GM06990 (cell line): ENCODE data around the gene CPED1.
"Not testable (repeated sequence)": the region's sequence is repeated elsewhere in the genome, so short reads cannot be mapped to it uniquely, and the experiment has no call there.

Experiments
- DNase-seq: peaks from one replicate; pipeline ENCODE4 v3.0.0-alpha.2; 2011; ENCODE audit not compliant: insufficient read length; ENCODE audit errors: extremely low read depth
- H3K27me3 ChIP-seq: replicated peaks from 2 replicates; pipeline ENCODE4 v1.6.0; 2011; ENCODE audit warnings: low read length; ENCODE audit not compliant: control insufficient read depth, insufficient read depth
- H3K36me3 ChIP-seq: 2 replicates; pipeline ENCODE4 v1.5.1; 2011; ENCODE audit warnings: low read length; ENCODE audit not compliant: control insufficient read depth, insufficient read depth
- H3K4me3 ChIP-seq: replicated peaks from 2 replicates; pipeline ENCODE4 v1.5.1; 2011; ENCODE audit warnings: low read depth, mild to moderate bottlenecking, control low read depth, low read length
- TF ChIP-seq, protein P1 (sequence below): IDR thresholded peaks from 2 replicates; pipeline ENCODE4 v1.5.1; 2011; ENCODE audit warnings: low read length, control low read depth, mild to moderate bottlenecking, inconsistent platforms; ENCODE audit not compliant: insufficient read depth, poor library complexity, severe bottlenecking

The CPED1 gene

GRCh38 chr7:120981117-120981516 is 7.4 kb upstream of the CPED1 start:
- DNase-seq, result no peak
- H3K4me3 ChIP-seq, result no peak overlapping the region
- H3K36me3 ChIP-seq, result no peaks in the 10 kb centered on the region
- TF ChIP-seq, protein P1, sequence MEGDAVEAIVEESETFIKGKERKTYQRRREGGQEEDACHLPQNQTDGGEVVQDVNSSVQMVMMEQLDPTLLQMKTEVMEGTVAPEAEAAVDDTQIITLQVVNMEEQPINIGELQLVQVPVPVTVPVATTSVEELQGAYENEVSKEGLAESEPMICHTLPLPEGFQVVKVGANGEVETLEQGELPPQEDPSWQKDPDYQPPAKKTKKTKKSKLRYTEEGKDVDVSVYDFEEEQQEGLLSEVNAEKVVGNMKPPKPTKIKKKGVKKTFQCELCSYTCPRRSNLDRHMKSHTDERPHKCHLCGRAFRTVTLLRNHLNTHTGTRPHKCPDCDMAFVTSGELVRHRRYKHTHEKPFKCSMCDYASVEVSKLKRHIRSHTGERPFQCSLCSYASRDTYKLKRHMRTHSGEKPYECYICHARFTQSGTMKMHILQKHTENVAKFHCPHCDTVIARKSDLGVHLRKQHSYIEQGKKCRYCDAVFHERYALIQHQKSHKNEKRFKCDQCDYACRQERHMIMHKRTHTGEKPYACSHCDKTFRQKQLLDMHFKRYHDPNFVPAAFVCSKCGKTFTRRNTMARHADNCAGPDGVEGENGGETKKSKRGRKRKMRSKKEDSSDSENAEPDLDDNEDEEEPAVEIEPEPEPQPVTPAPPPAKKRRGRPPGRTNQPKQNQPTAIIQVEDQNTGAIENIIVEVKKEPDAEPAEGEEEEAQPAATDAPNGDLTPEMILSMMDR, result no peak
- no peaks in the 10 kb centered on the region for H3K27me3 ChIP-seq

- TF ChIP-seq, protein P1, result no peak
- DNase-seq, result no peak
- no peak overlapping the region for H3K4me3 ChIP-seq
- H3K27me3 ChIP-seq, result no peaks in the 10 kb centered on the region
- H3K36me3 ChIP-seq, result no peaks in the 10 kb centered on the region
These were observed 6.5 kb upstream of the CPED1 start for GRCh38 chr7:120981888-120982615.

DNA sequence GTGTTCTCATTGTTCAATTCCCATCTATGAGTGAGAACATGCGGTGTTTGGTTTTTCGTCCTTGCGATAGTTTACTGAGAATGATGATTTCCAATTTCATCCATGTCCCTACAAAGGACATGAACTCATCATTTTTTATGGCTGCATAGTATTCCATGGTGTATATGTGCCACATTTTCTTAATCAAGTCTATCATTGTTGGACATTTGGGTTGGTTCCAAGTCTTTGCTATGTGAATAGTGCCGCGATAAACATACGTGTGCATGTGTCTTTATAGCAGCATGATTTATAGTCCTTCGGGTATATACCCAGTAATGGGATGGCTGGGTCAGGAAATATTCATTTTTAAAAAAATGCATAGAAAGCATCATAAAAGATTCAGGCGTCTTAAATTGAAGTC is 4.9 kb upstream of the CPED1 start:
- not testable (repeated sequence) for DNase-seq, H3K27me3 ChIP-seq, H3K4me3 ChIP-seq, H3K36me3 ChIP-seq

- Histone ChIP-seq H3K27me3 (peaks cover under 1% of the 10 kb centered on the region; the same call in 1 of the 2 replicates), H3K36me3 (no peaks in the 10 kb centered on the region), H3K4me3 (no peak overlapping the region)
- DNase-seq, result no peak
- TF ChIP-seq, protein P1, result no peak
These were observed 4.1 kb upstream of the CPED1 start for GRCh38 chr7:120984406-120984805.

DNA sequence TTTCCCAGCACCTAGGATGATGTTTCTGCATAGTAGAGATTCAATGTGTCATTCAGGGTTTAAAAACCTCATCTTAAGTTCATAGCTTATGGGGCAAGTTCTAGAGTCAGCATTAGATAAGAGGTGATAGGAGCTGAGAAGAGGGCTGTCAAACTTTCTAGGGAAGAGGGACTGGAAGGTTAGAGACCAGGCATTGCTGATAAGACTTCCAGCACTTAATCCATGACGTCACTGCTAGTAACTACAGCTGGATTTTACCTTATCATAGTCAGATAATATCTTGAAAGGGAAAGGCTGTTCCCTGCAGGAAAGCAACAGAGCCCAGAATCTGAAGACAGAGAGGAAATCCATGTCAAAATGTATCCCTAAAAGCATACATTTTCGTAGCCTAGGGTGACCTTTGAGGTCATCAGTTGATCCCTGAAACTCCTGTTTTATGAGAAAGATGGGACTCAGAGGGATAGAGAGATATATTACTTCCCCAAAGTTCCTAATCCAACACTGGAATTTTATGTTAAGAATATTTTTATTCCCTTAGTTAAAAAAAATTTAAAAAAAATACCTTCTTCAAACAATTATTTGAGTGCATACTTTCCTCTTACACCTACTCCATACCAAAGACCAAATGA is 3.3 kb upstream of the CPED1 start:
- TF ChIP-seq, protein P1, result no peak
- DNase-seq, result no peak
- Histone ChIP-seq H3K36me3 (no peaks in the 10 kb centered on the region), H3K4me3 (no peak overlapping the region), H3K27me3 (peaks cover 4% of the 10 kb centered on the region)

- H3K27me3 ChIP-seq, result peaks cover 4% of the 10 kb centered on the region
- TF ChIP-seq, protein P1, result no peak
- no peak for DNase-seq
These were observed 2.7 kb upstream of the CPED1 start for GRCh38 chr7:120985839-120986238.

More at GRCh38 chr7:120985839-120986238, 2.7 kb upstream of the CPED1 start:
- H3K36me3 ChIP-seq, result no peaks in the 10 kb centered on the region
- H3K4me3 ChIP-seq, result no peak overlapping the region
